Trophoblast cell (in vitro differentiated cells and primary cell): Measurements from ENCODE around the gene ENAH.

Experiments used
- DNase-seq, 2 donors: peaks; one replicate each; pipeline ENCODE4 v3.0.0-alpha.2; 2016
- H2AFZ ChIP-seq: 2 replicates; pipeline ENCODE4 v1.6.1; 2013; ENCODE audit warnings: low read length, moderate library complexity, mild to moderate bottlenecking; ENCODE audit not compliant: insufficient read depth, poor library complexity
- H2AK5ac ChIP-seq: 2 replicates; pipeline ENCODE4 v1.6.1; 2013; ENCODE audit warnings: mild to moderate bottlenecking, low read length
- H2BK120ac ChIP-seq: 2 replicates; pipeline ENCODE4 v1.6.1; 2013; ENCODE audit warnings: low read length, mild to moderate bottlenecking, moderate library complexity; ENCODE audit not compliant: insufficient read depth, poor library complexity
- H2BK12ac ChIP-seq: 2 replicates; pipeline ENCODE4 v1.6.1; 2013; ENCODE audit warnings: mild to moderate bottlenecking, low read length, moderate library complexity
- H2BK5ac ChIP-seq: 2 replicates; pipeline ENCODE4 v1.6.1; 2013; ENCODE audit warnings: low read length, low read depth, moderate library complexity, mild to moderate bottlenecking; ENCODE audit not compliant: poor library complexity
- H3K14ac ChIP-seq: 2 replicates; pipeline ENCODE4 v1.6.1; 2013; ENCODE audit warnings: mild to moderate bottlenecking, low read length
- H3K18ac ChIP-seq: 2 replicates; pipeline ENCODE4 v1.6.1; 2013; ENCODE audit warnings: mild to moderate bottlenecking, low read length
- H3K23ac ChIP-seq: 2 replicates; pipeline ENCODE4 v1.6.1; 2013; ENCODE audit warnings: low read length
- H3K27ac ChIP-seq: 2 replicates; pipeline ENCODE4 v1.5.1; 2013; ENCODE audit warnings: low read depth, mild to moderate bottlenecking, inconsistent platforms, low read length, moderate library complexity
- H3K27me3 ChIP-seq: 2 replicates; pipeline ENCODE4 v1.6.1; 2013; ENCODE audit warnings: inconsistent platforms, mild to moderate bottlenecking, low read length, moderate library complexity; ENCODE audit not compliant: insufficient read depth
- H3K36me3 ChIP-seq, 2 experiments: 1 replicate in 1 of 2; 2 replicates in 1 of 2; pipeline ENCODE4 v1.6.1; 2013; ENCODE audit warnings: low read length in 2 of 2, mild to moderate bottlenecking in 2 of 2, moderate library complexity in 1 of 2; ENCODE audit not compliant: insufficient read depth in 2 of 2, control insufficient read depth in 1 of 2
- H3K4ac ChIP-seq: 2 replicates; pipeline ENCODE4 v1.6.1; 2013; ENCODE audit warnings: low read depth, mild to moderate bottlenecking, low read length, moderate library complexity
- H3K4me1 ChIP-seq, 2 experiments: 1 replicate in 1 of 2; 2 replicates in 1 of 2; pipeline ENCODE4 v1.6.1; 2013; ENCODE audit warnings: low read length in 2 of 2, mild to moderate bottlenecking in 2 of 2, moderate library complexity in 1 of 2; ENCODE audit not compliant: insufficient read depth in 2 of 2, control insufficient read depth in 1 of 2
- H3K4me2 ChIP-seq: 2 replicates; pipeline ENCODE4 v1.6.1; 2013; ENCODE audit warnings: inconsistent platforms, mild to moderate bottlenecking, low read length, moderate library complexity
- H3K4me3 ChIP-seq: 2 replicates; pipeline ENCODE4 v1.5.1; 2013; ENCODE audit warnings: mild to moderate bottlenecking, low read depth, low read length, inconsistent platforms
- H3K79me1 ChIP-seq: one replicate; pipeline ENCODE4 v1.6.1; 2013; ENCODE audit warnings: low read length
- H3K79me2 ChIP-seq: 2 replicates; pipeline ENCODE4 v1.6.1; 2013; ENCODE audit warnings: low read length, mild to moderate bottlenecking; ENCODE audit not compliant: control insufficient read depth, insufficient read depth, poor library complexity
- H3K9ac ChIP-seq: 2 replicates; pipeline ENCODE4 v1.6.1; 2013; ENCODE audit warnings: mild to moderate bottlenecking, low read length
- H3K9me3 ChIP-seq: 2 replicates; pipeline ENCODE4 v1.6.1; 2013; ENCODE audit warnings: low read depth, mild to moderate bottlenecking, control low read depth, inconsistent platforms, low read length; ENCODE audit not compliant: insufficient read depth
- H4K12ac ChIP-seq: 2 replicates; pipeline ENCODE4 v1.6.1; 2013; ENCODE audit warnings: low read depth, mild to moderate bottlenecking, low read length, moderate library complexity
- H4K8ac ChIP-seq: 2 replicates; pipeline ENCODE4 v1.6.1; 2013; ENCODE audit warnings: low read depth, mild to moderate bottlenecking, low read length, moderate library complexity
- H4K91ac ChIP-seq: one replicate; pipeline ENCODE4 v1.6.1; 2013; ENCODE audit warnings: low read depth, mild to moderate bottlenecking, low read length, moderate library complexity
- WGBS: extraction: QIAGEN DNeasy Blood & Tissue Kit; methylation state at CpG from one replicate; pipeline ENCODE4 v1.1.7; 2013; ENCODE audit warnings: missing lambda C conversion rate; ENCODE audit not compliant: insufficient read length, insufficient coverage; ENCODE audit errors: extremely low coverage; 5-methylcytosine and 5-hydroxymethylcytosine counted together

The ENAH gene

DNA sequence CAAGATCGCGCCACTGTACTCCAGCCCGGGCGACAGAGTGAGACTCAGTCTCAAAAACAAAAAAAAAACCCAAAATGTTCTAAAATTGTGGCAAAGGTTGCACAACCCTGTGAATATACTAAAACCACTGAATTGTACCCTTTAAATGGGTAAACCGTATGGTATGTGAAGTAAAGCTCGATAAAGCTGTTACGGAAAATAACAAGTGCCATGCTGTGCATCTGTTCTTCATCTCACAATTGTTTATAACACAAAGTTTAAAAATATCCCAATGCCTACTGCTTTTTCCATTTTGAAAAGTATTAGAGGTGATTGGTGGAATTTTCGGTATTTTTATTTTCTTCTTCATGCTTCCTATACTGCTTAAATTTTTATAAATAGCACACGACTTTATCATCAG, 111.5 kb downstream of the ENAH start:
- Histone ChIP-seq H3K18ac (no peak overlapping the region), H2AFZ (no peak overlapping the region), H3K4ac (no peak overlapping the region), H3K27ac (no peak overlapping the region), H3K36me3 (no peaks in the 10 kb centered on the region), H3K27me3 (no peaks in the 10 kb centered on the region), H4K8ac (no peak overlapping the region), H3K4me2 (no peak overlapping the region), H2AK5ac (no peak overlapping the region), H4K12ac (no peak overlapping the region), H3K79me2 (peaks cover 3% of the 10 kb centered on the region), H3K4me3 (no peak overlapping the region), H3K79me1 (no peaks in the 10 kb centered on the region), H3K9me3 (no peaks in the 10 kb centered on the region), H4K91ac (no peak overlapping the region), H3K14ac (no peak overlapping the region), H3K9ac (no peak overlapping the region), H3K23ac (no peak overlapping the region), H2BK5ac (no peak overlapping the region), H3K4me1 (peaks cover 0 to 2% of the 10 kb centered on the region in 2 experiments), H2BK120ac (no peak overlapping the region), H2BK12ac (no peak overlapping the region)
- DNase-seq: no peak
- no CpG with 5 or more reads among the region's 9 CpGs for WGBS

DNA sequence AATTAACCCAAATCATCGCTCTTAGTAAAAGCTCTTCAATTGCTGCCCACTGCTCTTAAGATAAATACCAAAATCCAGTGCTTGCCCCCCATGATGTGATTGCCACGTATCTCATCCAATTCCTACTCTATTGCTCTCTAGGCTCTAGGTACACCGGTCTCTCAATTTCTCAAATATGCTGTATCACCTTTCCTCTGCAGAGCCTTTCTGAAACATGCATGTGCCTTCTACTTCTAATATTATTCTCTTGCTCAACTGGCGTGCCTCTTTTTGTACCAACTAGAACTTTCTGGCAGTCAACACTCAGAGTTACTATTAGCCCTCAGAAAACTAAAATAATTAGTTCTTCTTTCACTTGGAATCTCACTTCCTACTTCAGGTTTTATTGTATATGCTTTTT, 113.3 kb downstream of the ENAH start:
- Histone ChIP-seq H2BK120ac (no peak overlapping the region), H3K79me2 (peaks cover 3% of the 10 kb centered on the region), H3K9ac (no peak overlapping the region), H4K91ac (no peak overlapping the region), H3K14ac (no peak overlapping the region), H3K4me1 (peaks cover 0 to 2% of the 10 kb centered on the region in 2 experiments), H2AFZ (no peak overlapping the region), H3K9me3 (no peaks in the 10 kb centered on the region), H3K79me1 (no peaks in the 10 kb centered on the region), H3K18ac (no peak overlapping the region), H3K4me3 (no peak overlapping the region), H2BK5ac (no peak overlapping the region), H4K12ac (no peak overlapping the region), H3K23ac (no peak overlapping the region), H4K8ac (no peak overlapping the region), H3K27ac (no peak overlapping the region), H3K4me2 (no peak overlapping the region), H2AK5ac (no peak overlapping the region), H2BK12ac (no peak overlapping the region), H3K4ac (no peak overlapping the region), H3K27me3 (no peaks in the 10 kb centered on the region), H3K36me3 (no peaks in the 10 kb centered on the region)
- WGBS: no CpG with 5 or more reads among the region's 4 CpGs
- no peak for DNase-seq

DNA sequence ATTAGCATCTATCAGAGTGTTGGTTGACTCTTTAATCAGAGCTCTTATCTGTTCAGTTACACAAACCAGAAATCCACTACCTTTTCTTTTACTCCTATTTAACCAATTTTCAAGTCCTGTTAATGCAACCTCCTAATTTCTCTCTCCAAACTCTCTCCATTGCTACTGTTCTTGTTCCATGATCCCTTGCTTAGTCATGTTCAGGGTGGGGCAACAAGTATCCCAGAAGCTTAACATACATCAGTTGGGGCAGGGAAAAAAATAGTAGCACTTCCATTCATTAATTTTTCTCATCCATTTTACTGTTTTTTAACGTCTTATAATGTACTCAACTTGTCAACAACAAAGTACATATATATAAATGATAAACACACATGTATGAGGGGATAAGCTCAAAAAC, 113.9 kb downstream of the ENAH start:
- no peak for DNase-seq
- no peak overlapping the region for H3K9ac ChIP-seq
- H3K27ac ChIP-seq: no peak overlapping the region
- no peak overlapping the region for H2BK120ac ChIP-seq
- no peak overlapping the region for H3K4me3 ChIP-seq
- no CpG with 5 or more reads among the region's 1 CpG for WGBS
- H3K14ac ChIP-seq: no peak overlapping the region
- H2AFZ ChIP-seq: no peak overlapping the region
- H3K4me2 ChIP-seq: no peak overlapping the region
- no peak overlapping the region for H2AK5ac ChIP-seq
- no peak overlapping the region for H2BK5ac ChIP-seq
- H3K9me3 ChIP-seq: no peaks in the 10 kb centered on the region
- H3K27me3 ChIP-seq: no peaks in the 10 kb centered on the region
- H3K4ac ChIP-seq: no peak overlapping the region
- H3K79me1 ChIP-seq: no peaks in the 10 kb centered on the region
- H4K8ac ChIP-seq: no peak overlapping the region
- H4K91ac ChIP-seq: no peak overlapping the region
- H3K4me1 ChIP-seq: peaks cover 0 to 2% of the 10 kb centered on the region in 2 experiments
- H4K12ac ChIP-seq: no peak overlapping the region
- no peak overlapping the region for H3K18ac ChIP-seq
- H3K23ac ChIP-seq: no peak overlapping the region
- no peaks in the 10 kb centered on the region for H3K36me3 ChIP-seq
- H2BK12ac ChIP-seq: no peak overlapping the region
- peaks cover 3% of the 10 kb centered on the region for H3K79me2 ChIP-seq

GRCh38 chr1:225537554-225538251, 115.2 kb downstream of the ENAH start:
- no peak for DNase-seq
- Histone ChIP-seq H3K9me3 (no peaks in the 10 kb centered on the region), H3K4ac (no peak overlapping the region), H4K8ac (no peak overlapping the region), H3K4me1 (no peaks in the 10 kb centered on the region), H3K23ac (no peak overlapping the region), H3K4me2 (no peak overlapping the region), H2BK120ac (no peak overlapping the region), H2AK5ac (no peak overlapping the region), H4K91ac (no peak overlapping the region), H2BK12ac (no peak overlapping the region), H3K4me3 (no peak overlapping the region), H4K12ac (no peak overlapping the region), H2BK5ac (no peak overlapping the region), H2AFZ (no peak overlapping the region), H3K36me3 (no peaks in the 10 kb centered on the region), H3K14ac (no peak overlapping the region), H3K27me3 (no peaks in the 10 kb centered on the region), H3K9ac (no peak overlapping the region), H3K27ac (no peak overlapping the region), H3K18ac (no peak overlapping the region), H3K79me2 (peaks cover 1% of the 10 kb centered on the region), H3K79me1 (no peaks in the 10 kb centered on the region)
- WGBS: no CpG with 5 or more reads among the region's 10 CpGs
